Adrenal gland (tissue), 5 donors: Measurements from ENCODE around the gene LILRB5.
"Not testable (repeated sequence)": the region's sequence is repeated elsewhere in the genome, so short reads cannot be mapped to it uniquely, and the experiment has no call there.

ENCODE experiments used
- POLR2A ChIP-seq, 2 donors: fragments of 450-650 bp; IDR thresholded peaks; one replicate each; pipeline ENCODE4 v1.6.1; 2017; ENCODE audit warnings: antibody characterized with exemption in 2 of 2, mild to moderate bottlenecking in 2 of 2, moderate library complexity in 1 of 2
- TF ChIP-seq, protein P1 (sequence below), 6 experiments: fragments of 450-650 bp in 4 of 6; fragments of 200-600 bp in 2 of 6; sonication (generic) in 1 of 6; IDR thresholded peaks; 1 replicate in 5 of 6; 2 replicates in 1 of 6; pipeline versions ENCODE4 v1.5.1 to v1.8.0; 2016 to 2021; ENCODE audit warnings: antibody characterized with exemption in 6 of 6, mild to moderate bottlenecking in 2 of 6, moderate library complexity in 1 of 6
- donor health status: DM: no; HTN: no; CAD: no.

DNA sequence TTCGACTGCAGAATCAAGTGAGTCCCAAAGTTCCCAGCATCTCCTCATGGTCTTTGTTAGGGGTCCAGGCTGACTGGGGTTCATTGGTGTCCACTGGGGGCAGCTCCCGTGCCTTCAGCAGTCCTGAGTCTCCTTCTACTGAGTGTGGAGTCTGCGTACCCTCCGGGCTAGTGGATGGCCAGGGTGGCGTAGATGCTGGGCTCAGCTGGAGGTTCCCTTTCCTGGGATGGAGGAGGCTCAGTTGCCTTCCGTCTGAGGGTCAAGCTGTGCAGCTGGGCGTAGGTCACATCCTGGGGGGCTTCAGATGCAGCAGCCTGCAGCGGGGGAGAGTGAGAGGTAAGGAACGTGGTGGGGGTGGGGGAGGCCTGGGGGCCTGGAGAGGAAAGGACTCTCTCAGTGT, 17.4 kb upstream of the LILRB5 start:
- TF ChIP-seq, protein P1, sequence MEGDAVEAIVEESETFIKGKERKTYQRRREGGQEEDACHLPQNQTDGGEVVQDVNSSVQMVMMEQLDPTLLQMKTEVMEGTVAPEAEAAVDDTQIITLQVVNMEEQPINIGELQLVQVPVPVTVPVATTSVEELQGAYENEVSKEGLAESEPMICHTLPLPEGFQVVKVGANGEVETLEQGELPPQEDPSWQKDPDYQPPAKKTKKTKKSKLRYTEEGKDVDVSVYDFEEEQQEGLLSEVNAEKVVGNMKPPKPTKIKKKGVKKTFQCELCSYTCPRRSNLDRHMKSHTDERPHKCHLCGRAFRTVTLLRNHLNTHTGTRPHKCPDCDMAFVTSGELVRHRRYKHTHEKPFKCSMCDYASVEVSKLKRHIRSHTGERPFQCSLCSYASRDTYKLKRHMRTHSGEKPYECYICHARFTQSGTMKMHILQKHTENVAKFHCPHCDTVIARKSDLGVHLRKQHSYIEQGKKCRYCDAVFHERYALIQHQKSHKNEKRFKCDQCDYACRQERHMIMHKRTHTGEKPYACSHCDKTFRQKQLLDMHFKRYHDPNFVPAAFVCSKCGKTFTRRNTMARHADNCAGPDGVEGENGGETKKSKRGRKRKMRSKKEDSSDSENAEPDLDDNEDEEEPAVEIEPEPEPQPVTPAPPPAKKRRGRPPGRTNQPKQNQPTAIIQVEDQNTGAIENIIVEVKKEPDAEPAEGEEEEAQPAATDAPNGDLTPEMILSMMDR (IDR thresholded peaks at IDR 0.05), result not testable (repeated sequence)
- not testable (repeated sequence) for TF ChIP-seq POLR2A (IDR thresholded peaks at IDR 0.05)
